Ammon's horn (tissue), 1 donor: ENCODE data around the gene OBSCN.

Source experiments
- DNase-seq: peaks from one replicate; pipeline ENCODE4 v3.0.0-alpha.2; 2016; ENCODE audit warnings: low spot score

OBSCN gene

DNA sequence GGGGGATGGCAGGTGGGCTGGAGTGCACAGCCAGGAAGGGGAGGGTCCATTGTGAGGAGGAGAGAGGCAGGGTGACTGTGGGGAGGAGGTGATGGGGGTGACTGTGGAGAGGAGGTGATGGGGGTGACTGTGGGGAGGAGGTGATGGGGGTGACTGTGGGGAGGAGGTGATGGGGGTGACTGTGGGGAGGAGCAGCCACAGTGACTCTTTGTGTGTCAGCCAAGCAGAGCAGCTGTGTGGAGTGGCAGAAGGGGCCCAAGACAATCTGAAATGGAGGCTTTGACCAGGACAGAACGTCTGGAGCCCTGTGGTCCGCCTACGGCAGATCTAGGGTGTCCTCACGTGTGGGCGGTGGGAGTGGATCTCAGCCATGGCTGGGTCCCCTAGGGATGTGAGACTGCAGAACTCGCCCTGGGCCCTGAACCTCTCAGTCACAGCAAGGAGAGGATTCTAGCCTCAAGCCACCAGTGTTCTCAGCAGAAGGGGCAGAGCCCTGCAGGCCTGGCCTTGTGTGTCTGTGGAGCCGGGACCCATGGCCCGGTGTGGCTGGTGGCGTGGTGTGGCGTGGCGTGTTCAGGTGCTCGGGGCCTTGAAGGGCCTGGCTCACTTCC is 81.5 kb downstream of the OBSCN start:
- no peak for DNase-seq

GRCh38 chr1:228289996-228290881 is 82.4 kb downstream of the OBSCN start:
- DNase-seq, result no peak

DNA sequence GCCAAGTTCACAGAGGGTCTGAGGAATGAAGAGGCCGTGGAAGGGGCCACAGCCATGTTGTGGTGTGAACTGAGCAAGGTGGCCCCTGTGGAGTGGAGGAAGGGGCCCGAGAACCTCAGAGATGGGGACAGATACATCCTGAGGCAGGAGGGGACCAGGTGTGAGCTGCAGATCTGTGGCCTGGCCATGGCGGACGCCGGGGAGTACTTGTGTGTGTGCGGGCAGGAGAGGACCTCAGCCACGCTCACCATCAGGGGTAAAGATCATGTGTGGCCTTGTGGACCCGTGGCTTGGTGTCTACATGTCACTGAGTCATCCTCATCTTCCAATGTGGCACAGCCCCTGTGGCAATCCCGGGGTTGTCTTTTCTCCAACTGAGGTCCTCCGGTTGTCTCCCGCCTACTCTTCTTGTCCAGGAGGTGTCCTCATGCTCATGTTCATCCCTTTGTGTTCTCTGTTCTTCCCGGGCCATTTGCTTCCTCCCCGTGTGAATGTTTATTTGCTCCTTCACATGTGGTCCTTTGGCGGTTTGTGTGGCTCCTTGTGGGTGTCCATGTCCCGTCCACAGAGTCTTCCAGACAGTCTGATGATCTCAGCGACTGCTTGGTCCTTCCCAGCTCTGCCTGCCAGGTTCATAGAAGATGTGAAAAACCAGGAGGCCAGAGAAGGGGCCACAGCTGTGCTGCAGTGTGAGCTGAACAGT is 84.2 kb downstream of the OBSCN start:
- no peak for DNase-seq

DNA sequence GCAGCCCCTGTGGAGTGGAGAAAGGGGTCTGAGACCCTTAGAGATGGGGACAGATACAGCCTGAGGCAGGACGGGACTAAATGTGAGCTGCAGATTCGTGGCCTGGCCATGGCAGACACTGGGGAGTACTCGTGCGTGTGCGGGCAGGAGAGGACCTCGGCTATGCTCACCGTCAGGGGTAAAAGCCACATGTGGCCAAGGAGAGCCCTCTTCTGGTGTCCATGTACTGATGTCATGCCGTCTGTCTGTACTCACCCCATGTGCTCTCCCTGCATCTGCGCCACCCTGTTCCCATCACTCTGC is 84.7 kb downstream of the OBSCN start:
- DNase-seq, result no peak

DNA sequence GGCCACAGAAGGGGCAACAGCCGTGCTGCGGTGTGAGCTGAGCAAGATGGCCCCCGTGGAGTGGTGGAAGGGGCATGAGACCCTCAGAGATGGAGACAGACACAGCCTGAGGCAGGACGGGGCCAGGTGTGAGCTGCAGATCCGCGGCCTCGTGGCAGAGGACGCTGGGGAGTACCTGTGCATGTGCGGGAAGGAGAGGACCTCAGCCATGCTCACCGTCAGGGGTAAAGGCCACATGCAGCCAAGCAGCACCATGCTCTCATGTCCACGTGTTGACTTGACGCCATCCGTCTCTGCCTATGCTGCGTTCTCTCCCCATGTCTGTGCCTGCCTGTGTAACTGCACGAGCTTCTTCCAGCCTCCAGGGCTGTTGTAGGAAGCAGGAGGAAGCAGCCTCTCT is 85.5 kb downstream of the OBSCN start:
- no peak for DNase-seq

GRCh38 chr1:228293816-228294500 is 86.1 kb downstream of the OBSCN start:
- no peak for DNase-seq

GRCh38 chr1:228294717-228295116 is 86.9 kb downstream of the OBSCN start:
- no peak for DNase-seq

DNA sequence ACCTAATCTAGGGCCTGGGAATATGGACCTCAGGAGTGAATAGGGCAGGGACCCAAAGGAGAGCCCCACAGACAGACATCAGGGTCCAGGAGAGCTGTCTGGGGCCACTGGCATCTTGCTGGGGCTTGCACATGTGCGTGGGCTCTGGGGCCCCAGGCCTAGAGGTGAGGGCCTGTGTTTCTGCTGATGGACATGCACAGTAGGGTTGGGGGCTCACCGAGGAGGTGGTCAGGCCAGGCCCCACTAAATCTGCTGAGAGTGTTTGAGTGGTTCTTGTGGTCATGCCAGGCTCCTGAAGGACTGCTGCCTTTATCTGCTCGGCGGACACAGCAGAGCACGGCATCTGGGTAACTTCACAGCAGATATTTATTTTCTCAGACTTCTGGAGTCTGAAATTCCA is 87.4 kb downstream of the OBSCN start:
- no peak for DNase-seq

- DNase-seq, result no peak
Measured at GRCh38 chr1:228295981-228296380, 88.1 kb downstream of the OBSCN start.

DNA sequence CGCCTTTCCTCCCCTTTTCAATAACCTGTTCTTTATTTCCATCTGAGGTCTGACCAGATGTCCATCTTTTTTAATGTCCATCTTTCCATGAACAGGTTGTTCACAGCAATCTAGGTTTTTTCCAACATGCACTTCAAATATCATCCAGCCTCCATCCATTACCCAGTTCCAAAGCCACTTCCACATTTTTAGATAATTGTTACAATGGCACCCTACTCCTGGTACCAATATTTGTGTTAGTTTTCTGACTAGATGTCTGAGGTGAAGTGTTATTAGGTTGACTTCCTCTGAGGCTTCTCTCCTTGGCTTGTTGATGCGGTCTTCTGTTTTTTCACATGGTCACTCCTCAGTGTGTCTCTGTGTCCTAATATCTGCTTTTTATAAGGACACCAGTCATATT is 89.4 kb downstream of the OBSCN start:
- no peak for DNase-seq

GRCh38 chr1:228297822-228298221 is 90.0 kb downstream of the OBSCN start:
- DNase-seq, result no peak

DNA sequence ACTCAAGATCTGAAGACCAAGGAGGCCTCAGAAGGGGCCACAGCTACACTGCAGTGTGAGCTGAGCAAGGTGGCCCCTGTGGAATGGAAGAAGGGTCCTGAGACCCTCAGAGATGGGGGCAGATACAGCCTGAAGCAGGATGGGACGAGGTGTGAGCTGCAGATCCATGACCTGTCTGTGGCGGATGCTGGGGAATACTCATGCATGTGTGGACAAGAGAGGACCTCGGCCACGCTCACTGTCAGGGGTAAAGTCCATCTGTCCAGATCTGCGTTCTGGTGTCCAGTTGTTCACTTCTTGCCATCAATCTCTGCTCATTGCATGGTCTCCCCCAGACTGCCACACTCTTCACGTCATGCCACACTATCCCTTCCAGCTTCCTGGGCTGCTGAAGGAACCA is 90.6 kb downstream of the OBSCN start:
- no peak for DNase-seq

DNA sequence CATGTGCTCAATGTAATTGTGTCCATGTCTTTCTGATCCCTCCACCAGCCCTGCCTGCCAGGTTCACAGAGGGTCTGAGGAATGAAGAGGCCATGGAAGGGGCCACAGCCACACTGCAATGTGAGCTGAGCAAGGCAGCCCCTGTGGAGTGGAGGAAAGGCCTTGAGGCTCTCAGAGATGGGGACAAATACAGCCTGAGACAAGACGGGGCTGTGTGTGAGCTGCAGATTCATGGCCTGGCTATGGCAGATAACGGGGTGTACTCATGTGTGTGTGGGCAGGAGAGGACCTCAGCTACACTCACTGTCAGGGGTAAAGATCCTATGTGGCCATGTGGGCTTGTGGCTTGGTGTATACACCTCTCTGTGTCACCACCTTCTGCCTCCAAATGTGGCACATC is 91.4 kb downstream of the OBSCN start:
- DNase-seq, result no peak

GRCh38 chr1:228299901-228300300 is 92.1 kb downstream of the OBSCN start:
- DNase-seq, result no peak

GRCh38 chr1:228302086-228302485 is 94.2 kb downstream of the OBSCN start:
- DNase-seq, result no peak

GRCh38 chr1:228303596-228303995 is 95.8 kb downstream of the OBSCN start:
- DNase-seq, result no peak

GRCh38 chr1:228304225-228304624 is 96.4 kb downstream of the OBSCN start:
- no peak for DNase-seq

DNA sequence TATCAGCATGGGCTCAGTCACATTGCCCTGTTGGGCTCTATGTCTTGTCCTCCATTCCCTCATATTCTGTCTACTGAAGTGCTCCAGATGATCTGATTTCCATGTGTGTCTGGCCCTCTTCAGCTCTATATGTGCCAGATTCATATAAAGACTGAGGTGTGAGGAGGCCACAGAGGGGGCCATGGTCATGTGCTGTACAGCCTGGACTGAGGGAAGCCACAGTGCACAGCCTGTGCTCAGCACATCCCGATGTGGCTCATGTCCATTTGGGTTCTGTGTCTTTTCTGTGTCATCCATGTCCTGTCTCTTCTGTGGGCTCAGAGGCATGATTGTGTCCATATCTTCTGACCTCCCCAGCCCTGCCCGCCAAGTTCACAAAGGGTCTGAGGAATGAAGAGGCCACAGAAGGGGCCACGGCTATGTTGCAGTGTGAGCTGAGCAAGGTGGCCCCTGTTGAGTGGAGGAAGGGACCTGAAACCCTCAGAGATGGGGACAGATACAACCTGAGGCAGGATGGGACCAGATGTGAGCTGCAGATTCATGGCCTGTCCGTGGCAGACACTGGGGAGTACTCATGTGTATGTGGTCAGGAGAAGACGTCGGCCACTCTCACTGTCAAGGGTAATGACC is 97.0 kb downstream of the OBSCN start:
- DNase-seq, result no peak

- DNase-seq, result no peak
Measured at GRCh38 chr1:228305721-228306152, 97.9 kb downstream of the OBSCN start.

DNA sequence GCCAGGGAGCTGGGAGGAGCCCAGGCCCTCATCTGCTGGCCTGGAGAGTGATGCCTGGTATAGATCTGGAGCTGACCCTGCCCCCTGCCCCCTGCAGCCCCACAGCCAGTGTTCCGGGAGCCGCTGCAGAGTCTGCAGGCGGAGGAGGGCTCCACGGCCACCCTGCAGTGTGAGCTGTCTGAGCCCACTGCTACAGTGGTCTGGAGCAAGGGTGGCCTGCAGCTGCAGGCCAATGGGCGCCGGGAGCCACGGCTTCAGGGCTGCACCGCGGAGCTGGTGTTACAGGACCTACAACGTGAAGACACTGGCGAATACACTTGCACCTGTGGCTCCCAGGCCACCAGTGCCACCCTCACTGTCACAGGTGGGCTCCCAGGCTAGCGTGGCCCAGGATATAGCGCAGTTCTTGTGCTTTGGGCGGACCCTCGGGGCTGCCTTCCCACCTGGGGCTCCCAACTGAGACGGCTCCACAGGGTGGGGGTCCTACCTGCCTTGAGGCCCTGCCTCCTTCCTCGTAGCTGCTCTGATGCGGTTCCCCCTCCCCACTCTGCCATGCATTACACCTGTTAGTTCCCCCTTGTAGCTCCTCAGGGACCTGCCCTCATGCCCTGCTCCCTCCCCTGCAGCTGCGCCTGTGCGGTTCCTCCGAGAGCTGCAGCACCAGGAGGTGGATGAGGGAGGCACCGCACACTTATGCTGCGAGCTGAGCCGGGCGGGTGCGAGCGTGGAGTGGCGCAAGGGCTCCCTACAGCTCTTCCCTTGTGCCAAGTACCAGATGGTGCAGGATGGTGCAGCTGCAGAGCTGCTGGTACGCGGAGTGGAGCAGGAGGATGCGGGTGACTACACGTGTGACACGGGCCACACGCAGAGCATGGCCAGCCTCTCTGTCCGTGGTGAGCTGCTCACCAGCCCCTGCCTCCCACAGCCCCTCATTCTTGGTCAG is 98.7 kb downstream of the OBSCN start:
- DNase-seq, result peak; percentile 40
